SK-N-SH treated with all-trans-retinoic acid at 6 μM for 48 hours (cell line): ENCODE measurements around the gene CYBC1.

Experiments used
- ATAC-seq: fragments of 200-7000 bp; cut with Tn5 transposase; 3 replicates; pipeline ENCODE4 v1.9.1; 2020; ENCODE audit warnings: mild to moderate bottlenecking, moderate library complexity
- ARNTL ChIP-seq: fragments of 450-650 bp; formaldehyde crosslinking; IDR thresholded peaks from 2 replicates; pipeline ENCODE4 v1.5.0; 2020; ENCODE audit warnings: low read depth, mild to moderate bottlenecking, moderate library complexity, borderline replicate concordance
- BACH2 ChIP-seq: fragments of 250-450 bp; sonication (Bioruptor Pico); IDR thresholded peaks from 2 replicates; pipeline ENCODE4 v1.9.0; 2021; ENCODE audit warnings: mild to moderate bottlenecking, borderline replicate concordance
- CREB5 ChIP-seq: fragments of 250-450 bp; sonication (Bioruptor Pico); IDR thresholded peaks from 2 replicates; pipeline ENCODE4 v1.5.1; 2020; ENCODE audit warnings: low read depth, mild to moderate bottlenecking, moderate library complexity
- CSRNP3 ChIP-seq: fragments of 250-450 bp; sonication (Bioruptor Pico); IDR thresholded peaks from 2 replicates; pipeline ENCODE4 v1.5.1; 2021; ENCODE audit warnings: mild to moderate bottlenecking, moderate library complexity
- ESRRG ChIP-seq: fragments of 250-450 bp; sonication (Bioruptor Pico); IDR thresholded peaks from 2 replicates; pipeline ENCODE4 v1.6.1; 2021; ENCODE audit warnings: mild to moderate bottlenecking
- GLIS3 ChIP-seq: fragments of 250-450 bp; sonication (Bioruptor Pico); IDR thresholded peaks from 2 replicates; pipeline ENCODE4 v1.5.0; 2020; ENCODE audit warnings: mild to moderate bottlenecking, moderate library complexity
- POU6F1 ChIP-seq: fragments of 250-450 bp; sonication (Bioruptor Pico); IDR thresholded peaks from 2 replicates; pipeline ENCODE4 v1.8.0; 2021; ENCODE audit warnings: low read depth, mild to moderate bottlenecking, moderate library complexity, borderline replicate concordance
- PPARA ChIP-seq: fragments of 250-450 bp; sonication (Bioruptor Pico); IDR thresholded peaks from 2 replicates; pipeline ENCODE4 v1.5.0; 2020; ENCODE audit warnings: mild to moderate bottlenecking, borderline replicate concordance
- RARB ChIP-seq: fragments of 250-450 bp; sonication (Bioruptor Pico); IDR thresholded peaks from 2 replicates; pipeline ENCODE4 v1.8.0; 2021; ENCODE audit warnings: mild to moderate bottlenecking, moderate library complexity
- SNAI2 ChIP-seq: fragments of 250-450 bp; sonication (Bioruptor Pico); IDR thresholded peaks from 2 replicates; pipeline ENCODE4 v1.5.0; 2020; ENCODE audit warnings: mild to moderate bottlenecking, moderate library complexity
- TCF4 ChIP-seq: fragments of 250-450 bp; sonication (Bioruptor Pico); IDR thresholded peaks from 2 replicates; pipeline ENCODE4 v1.8.0; 2021; ENCODE audit warnings: mild to moderate bottlenecking, moderate library complexity, borderline replicate concordance
- TOX ChIP-seq: fragments of 250-450 bp; sonication (Bioruptor Pico); IDR thresholded peaks from 2 replicates; pipeline ENCODE4 v1.8.0; 2021; ENCODE audit warnings: mild to moderate bottlenecking, moderate library complexity, borderline replicate concordance
- TSHZ2 ChIP-seq: fragments of 250-450 bp; sonication (Bioruptor Pico); IDR thresholded peaks from 2 replicates; pipeline ENCODE4 v1.5.0; 2020; ENCODE audit warnings: mild to moderate bottlenecking, moderate library complexity
- ZC3H10 ChIP-seq: fragments of 250-450 bp; sonication (Bioruptor Pico); IDR thresholded peaks from 2 replicates; pipeline ENCODE4 v1.5.1; 2021; ENCODE audit warnings: mild to moderate bottlenecking, moderate library complexity
- ZFP3 ChIP-seq: fragments of 250-450 bp; sonication (Bioruptor Pico); IDR thresholded peaks from 2 replicates; pipeline ENCODE4 v1.5.0; 2020; ENCODE audit warnings: mild to moderate bottlenecking, moderate library complexity
- ZFP30 ChIP-seq: fragments of 450-650 bp; formaldehyde crosslinking; IDR thresholded peaks from 2 replicates; pipeline ENCODE4 v1.5.0; 2022; ENCODE audit warnings: mild to moderate bottlenecking, moderate library complexity
- ZNF565 ChIP-seq: fragments of 450-650 bp; formaldehyde crosslinking; conservative IDR thresholded peaks from 2 replicates; pipeline ENCODE4 v1.5.0; 2020; ENCODE audit warnings: low read depth, mild to moderate bottlenecking, moderate library complexity

The CYBC1 gene

GRCh38 chr17:82483836-82484235 is 33.3 kb upstream of the CYBC1 start:
- TF ChIP-seq TSHZ2 (CRISPR knock-in tag): no peak
- no peak for TF ChIP-seq ZFP30 (CRISPR knock-in tag)
- ATAC-seq: no peak

- ATAC-seq: no peak
- TF ChIP-seq ZNF565 (CRISPR knock-in tag) (no peak), ZFP30 (CRISPR knock-in tag) (no peak), ZC3H10 (CRISPR knock-in tag) (no peak), SNAI2 (CRISPR knock-in tag) (no peak), ZFP3 (no peak), GLIS3 (no peak), BACH2 (CRISPR knock-in tag) (no peak), ARNTL (no peak), RARB (CRISPR knock-in tag) (no peak), PPARA (CRISPR knock-in tag) (no peak), TOX (no peak), TCF4 (CRISPR knock-in tag) (no peak), CSRNP3 (CRISPR knock-in tag) (no peak), ESRRG (no peak)
These were observed 32.7 kb upstream of the CYBC1 start for GRCh38 chr17:82483204-82483660.

- no peak for ATAC-seq
- TF ChIP-seq ESRRG (no peak), ZC3H10 (CRISPR knock-in tag) (no peak), ZNF565 (CRISPR knock-in tag) (no peak), ZFP3 (no peak), CSRNP3 (CRISPR knock-in tag) (no peak), GLIS3 (no peak), TOX (no peak), BACH2 (CRISPR knock-in tag) (no peak), TSHZ2 (CRISPR knock-in tag) (no peak), CREB5 (no peak), TCF4 (CRISPR knock-in tag) (no peak), ZFP30 (CRISPR knock-in tag) (no peak), POU6F1 (no peak), SNAI2 (CRISPR knock-in tag) (no peak), PPARA (CRISPR knock-in tag) (no peak), RARB (CRISPR knock-in tag) (no peak), ARNTL (no peak)
These were observed 29.8 kb upstream of the CYBC1 start for GRCh38 chr17:82480318-82480717.
